Spinal cord (tissue), 10 donors: ENCODE measurements around the gene COL27A1. TPM values are rescaled to one million over a fixed set of nuclear protein-coding genes. Genes with fewer than 3 reads are reported as not detected.

Experiments
- DNase-seq, 6 donors: peaks; one replicate each; pipeline versions ENCODE4 v3.0.0 to v3.0.0-alpha.2; 2013 to 2015; ENCODE audit warnings: low spot score in 6 of 6, low read depth in 4 of 6
- H3K27ac ChIP-seq: one replicate; pipeline ENCODE4 v1.5.1; 2013; ENCODE audit warnings: low read depth, low read length, control low read depth
- H3K27me3 ChIP-seq: one replicate; pipeline ENCODE4 v1.6.1; 2013; ENCODE audit warnings: low read length; ENCODE audit not compliant: control insufficient read depth, insufficient read depth
- H3K36me3 ChIP-seq: one replicate; pipeline ENCODE4 v1.6.1; 2013; ENCODE audit warnings: low read length; ENCODE audit not compliant: control insufficient read depth, insufficient read depth
- H3K4me1 ChIP-seq: one replicate; pipeline ENCODE4 v1.6.1; 2013; ENCODE audit warnings: low read length; ENCODE audit not compliant: control insufficient read depth, insufficient read depth
- H3K4me3 ChIP-seq: one replicate; pipeline ENCODE4 v1.5.1; 2013; ENCODE audit warnings: low read depth, low read length, control low read depth
- H3K9me3 ChIP-seq: one replicate; pipeline ENCODE4 v1.6.1; 2013; ENCODE audit warnings: low read length; ENCODE audit not compliant: control insufficient read depth, insufficient read depth
- WGBS: methylation state at CpG from one replicate; pipeline ENCODE4 v1.1.5; 2013; ENCODE audit warnings: missing lambda C conversion rate; ENCODE audit not compliant: insufficient coverage; 5-methylcytosine and 5-hydroxymethylcytosine counted together
- polyA plus RNA-seq, 2 donors: library from polyadenylated mRNA; unstranded; fragments of 120-200 nt; gene quantifications; one replicate each; pipeline ENCODE4 v1.2.1, GENCODE V29; 2013; ENCODE audit not compliant: insufficient read length in 2 of 2
- total RNA-seq, 2 donors: library from RNA; depleted of rRNA in 1 of 2; stranded (reverse); fragments of 120-200 nt in 1 of 2; fragments of >200 nt in 1 of 2; gene quantifications; one replicate each; pipeline versions ENCODE4 v1.2.3 to v1.2.4, GENCODE V29; 2013 to 2014
- donor health status: healthy.

COL27A1 gene
- total and polyA plus RNA-seq, 4 donors: 8.4 to 21.9 (median 15.4) TPM

DNA sequence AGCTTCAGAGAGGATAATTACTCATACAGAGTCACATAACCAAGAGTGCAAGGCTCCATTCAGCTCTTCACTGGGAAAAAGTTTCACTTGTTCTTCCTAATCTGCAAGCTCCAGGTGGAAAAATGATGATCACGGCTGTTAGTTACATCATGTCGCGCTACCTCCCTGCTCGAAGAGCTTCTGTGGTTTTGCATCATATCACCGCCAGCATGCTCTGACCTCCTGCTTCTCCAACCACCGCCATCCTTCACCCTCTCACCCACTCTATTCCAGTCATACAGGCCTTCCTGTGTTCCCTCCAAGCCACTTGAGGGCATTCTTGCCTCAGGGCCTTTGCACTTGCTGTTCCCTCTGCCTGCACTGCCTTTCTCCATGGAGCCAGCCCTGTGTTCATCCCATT, 47.1 kb downstream of the COL27A1 start:
- no peak for DNase-seq
- Histone ChIP-seq H3K27ac (no peak overlapping the region), H3K4me1 (peaks cover 31% of the 10 kb centered on the region), H3K4me3 (no peak overlapping the region), H3K9me3 (no peaks in the 10 kb centered on the region), H3K27me3 (no peaks in the 10 kb centered on the region), H3K36me3 (no peaks in the 10 kb centered on the region)
- 99% methylated on average over 6 of the region's 6 CpGs for WGBS

DNA sequence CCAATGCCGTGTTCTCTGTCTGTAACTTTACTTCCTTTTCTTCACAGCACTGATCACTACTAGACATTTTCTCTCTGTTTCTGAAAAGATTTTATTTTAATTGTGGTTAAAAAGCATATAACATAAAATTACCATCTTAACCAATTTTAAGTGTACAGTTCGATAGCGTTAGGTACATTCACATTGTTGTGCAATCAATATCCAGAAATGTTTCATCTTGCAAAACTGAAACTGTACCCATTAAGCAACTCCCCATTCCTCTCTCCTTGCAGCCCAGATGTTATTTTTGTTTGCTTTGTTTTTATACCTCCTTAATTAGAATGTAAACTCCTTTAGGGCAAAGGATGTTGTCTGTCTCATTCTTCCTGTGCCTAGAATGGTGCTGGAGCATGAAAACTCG, 47.5 kb downstream of the COL27A1 start:
- Histone ChIP-seq H3K27ac (no peak overlapping the region), H3K27me3 (no peaks in the 10 kb centered on the region), H3K9me3 (no peaks in the 10 kb centered on the region), H3K4me3 (no peak overlapping the region), H3K36me3 (no peaks in the 10 kb centered on the region), H3K4me1 (peaks cover 35% of the 10 kb centered on the region)
- DNase-seq: no peak
- WGBS: no CpG with 5 or more reads among the region's 4 CpGs

DNA sequence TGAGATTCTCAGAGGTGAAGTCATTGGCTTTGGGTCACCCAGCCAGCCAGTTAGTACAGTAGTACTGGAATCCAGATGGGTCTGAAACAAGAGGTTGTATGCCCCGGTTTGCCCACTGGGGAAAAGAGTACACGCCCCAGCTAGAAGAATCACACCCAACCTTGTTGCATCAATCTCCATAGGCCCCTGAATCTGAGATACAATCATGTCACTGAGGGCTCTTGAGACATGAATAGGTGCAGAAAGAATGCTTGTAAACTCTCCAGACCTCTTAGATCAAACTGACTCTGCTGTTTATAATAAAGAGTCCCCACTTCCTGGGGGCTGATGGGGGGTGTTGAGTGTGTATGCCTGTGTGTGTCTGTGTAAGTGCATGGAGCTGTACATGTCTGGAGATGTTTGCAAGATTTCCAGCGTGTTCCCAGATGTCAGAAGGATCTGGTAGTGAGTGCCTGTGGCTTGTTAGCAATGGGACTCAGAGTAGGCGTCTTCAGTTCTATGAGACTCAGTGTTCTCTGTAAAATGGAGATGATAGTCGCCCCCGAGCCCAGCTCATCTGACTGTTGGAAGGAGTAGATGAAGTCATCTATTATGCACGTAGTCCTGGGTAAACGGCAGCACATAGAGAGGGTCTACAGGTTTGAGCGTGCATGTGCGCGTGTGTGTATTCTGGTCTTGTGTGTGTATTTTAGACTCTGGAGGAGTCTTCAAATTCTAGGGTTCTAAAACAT, 48.2 kb downstream of the COL27A1 start:
- Histone ChIP-seq H3K4me3 (no peak overlapping the region), H3K36me3 (no peaks in the 10 kb centered on the region), H3K27ac (no peak overlapping the region), H3K9me3 (no peaks in the 10 kb centered on the region), H3K4me1 (peaks cover 37% of the 10 kb centered on the region), H3K27me3 (no peaks in the 10 kb centered on the region)
- WGBS: 94% methylated on average over 5 of the region's 11 CpGs
- no peak for DNase-seq

DNA sequence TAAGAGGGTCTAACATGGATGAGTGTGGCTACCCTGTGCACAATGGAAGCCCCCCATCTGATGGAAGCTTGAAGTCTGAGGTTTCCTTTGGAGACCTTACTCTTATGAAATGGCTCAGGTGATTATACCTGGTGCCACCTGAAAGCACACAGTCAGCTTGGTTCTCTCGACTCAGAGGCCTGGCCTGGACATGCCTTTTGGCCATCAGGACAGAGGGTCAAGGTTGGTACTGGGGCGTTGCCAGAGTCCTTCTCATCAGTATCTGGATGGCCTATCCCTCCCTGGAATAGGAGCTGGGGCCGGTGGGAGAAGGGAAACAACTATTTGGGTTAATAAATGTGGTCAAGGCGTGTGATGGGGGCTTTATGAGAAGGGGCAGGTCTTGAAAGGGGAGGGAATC, 48.9 kb downstream of the COL27A1 start:
- Histone ChIP-seq H3K4me3 (no peak overlapping the region), H3K27ac (no peak overlapping the region), H3K4me1 (peaks cover 42% of the 10 kb centered on the region), H3K27me3 (no peaks in the 10 kb centered on the region), H3K9me3 (no peaks in the 10 kb centered on the region), H3K36me3 (peaks cover 3% of the 10 kb centered on the region)
- WGBS: 91% methylated on average over 4 of the region's 4 CpGs
- DNase-seq: no peak

DNA sequence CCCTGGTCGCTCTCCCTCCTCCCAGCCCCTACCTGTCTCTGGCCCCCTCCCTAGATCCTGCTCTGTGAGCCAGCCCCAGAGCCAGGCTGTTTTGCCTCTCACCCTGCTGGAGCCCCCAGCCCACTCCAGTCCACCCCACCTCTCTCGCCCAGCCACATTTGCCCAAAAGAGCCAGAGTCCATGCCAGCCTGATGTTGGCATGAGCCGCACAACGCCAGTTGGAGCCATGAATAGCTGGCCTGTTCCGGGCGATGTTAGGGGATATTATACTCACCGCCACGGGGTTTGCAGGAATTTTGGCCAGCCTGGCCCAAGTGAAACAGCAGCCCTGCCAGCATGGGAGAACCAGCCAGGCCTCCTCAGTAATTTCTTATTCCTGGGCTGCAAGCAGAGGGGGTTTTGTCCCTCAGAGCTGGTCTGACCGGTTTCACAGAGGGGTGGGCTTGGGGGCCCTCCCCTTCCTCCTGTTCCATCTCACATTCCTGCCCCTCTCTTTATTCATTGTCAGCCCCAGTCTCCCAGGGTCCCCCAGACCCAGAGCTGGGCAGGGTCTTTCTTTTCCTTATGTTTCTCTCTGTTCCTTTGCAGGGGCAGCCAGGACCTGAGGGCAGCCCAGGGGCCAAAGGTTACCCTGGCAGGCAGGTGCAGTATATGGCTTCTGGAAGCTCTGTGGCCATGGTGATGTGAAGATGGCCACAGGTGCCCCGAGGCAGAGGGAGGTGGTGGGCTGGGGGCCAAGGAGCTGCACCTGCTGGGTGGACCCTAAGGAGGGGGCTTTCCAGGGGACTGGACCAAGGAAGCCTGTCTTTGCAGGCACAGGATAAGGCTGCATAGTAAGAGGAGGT, 50.1 kb downstream of the COL27A1 start:
- Histone ChIP-seq H3K4me3 (no peak overlapping the region), H3K27ac (peak overlapping the region; percentile 64), H3K4me1 (peaks cover 42% of the 10 kb centered on the region), H3K27me3 (no peaks in the 10 kb centered on the region), H3K9me3 (no peaks in the 10 kb centered on the region), H3K36me3 (peaks cover 10% of the 10 kb centered on the region)
- DNase-seq: peak in 5 of 6 donors; percentile 54 to 92 (median 74)
- 46% methylated on average over 10 of the region's 10 CpGs for WGBS

DNA sequence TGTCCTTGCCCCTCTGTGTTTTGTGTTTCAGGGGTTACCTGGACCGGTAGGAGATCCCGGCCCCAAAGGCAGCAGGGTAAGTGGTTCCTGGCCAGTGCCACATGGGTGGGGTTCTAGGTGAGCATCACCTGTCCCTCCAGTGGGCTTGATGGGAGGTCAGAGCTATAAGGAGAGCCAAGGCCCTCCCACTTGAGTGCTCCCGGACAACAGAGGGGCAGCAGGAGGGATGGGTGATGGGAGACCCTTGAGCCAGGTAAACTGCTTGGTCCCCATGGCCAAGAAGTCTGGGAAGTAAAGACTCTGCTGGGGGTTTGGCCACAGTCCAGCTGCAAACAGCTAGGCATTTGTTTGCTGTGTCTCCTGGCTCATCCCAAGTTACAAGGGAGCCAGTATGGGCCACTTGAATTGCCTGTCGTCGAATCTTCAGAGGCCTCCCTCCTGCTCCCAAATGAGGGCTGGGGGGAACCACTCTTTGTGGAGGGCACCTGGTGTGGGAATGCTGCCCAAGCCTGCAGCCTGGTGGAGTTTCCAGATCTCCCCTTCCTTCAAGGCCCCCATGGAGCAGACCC, 51.0 kb downstream of the COL27A1 start:
- H3K27me3 ChIP-seq: no peaks in the 10 kb centered on the region
- 77% methylated on average over 3 of the region's 5 CpGs for WGBS
- H3K27ac ChIP-seq: peak overlapping the region; percentile 64
- H3K4me1 ChIP-seq: peaks cover 42% of the 10 kb centered on the region
- no peak overlapping the region for H3K4me3 ChIP-seq
- H3K9me3 ChIP-seq: no peaks in the 10 kb centered on the region
- H3K36me3 ChIP-seq: peaks cover 19% of the 10 kb centered on the region
- peak in 2 of 6 donors; percentile 41 to 51 for DNase-seq

DNA sequence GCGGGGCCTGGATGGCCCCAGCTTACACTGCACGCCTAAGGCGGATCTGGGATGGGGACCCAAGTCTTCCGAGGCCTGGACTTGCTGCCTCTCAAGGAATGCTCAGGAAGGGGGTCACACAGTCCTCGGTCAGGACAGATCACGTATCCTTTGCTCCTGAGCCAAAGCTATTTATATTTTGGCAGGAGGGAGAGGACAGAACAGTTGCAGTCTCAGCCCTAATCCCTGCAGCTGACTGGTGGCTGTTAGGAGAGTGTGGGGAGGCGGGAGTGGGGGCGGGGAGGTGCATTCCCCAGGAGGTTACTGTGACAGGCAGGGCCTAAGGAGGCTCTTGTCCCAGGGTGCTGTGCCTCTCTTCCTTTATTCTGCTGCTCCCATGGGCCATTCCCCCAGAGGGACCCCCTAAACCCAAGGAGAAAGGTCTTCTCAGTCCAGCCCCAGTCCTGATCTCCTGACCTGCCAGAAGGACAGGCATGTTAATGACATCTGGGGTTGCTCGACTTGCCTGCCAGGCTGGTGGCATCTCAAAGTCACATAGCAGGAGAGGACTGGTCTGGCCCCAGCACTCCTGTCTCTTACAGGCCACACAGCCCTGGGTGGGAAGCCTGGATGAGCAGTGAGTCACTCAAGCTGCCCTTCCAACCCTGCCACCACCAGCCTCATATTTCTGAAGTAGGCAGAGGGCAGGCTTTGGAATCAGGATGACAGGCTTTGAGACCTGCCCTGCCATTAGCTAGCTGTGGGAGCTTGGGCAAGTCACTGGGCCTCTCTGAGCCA, 51.9 kb downstream of the COL27A1 start:
- H3K9me3 ChIP-seq: no peaks in the 10 kb centered on the region
- H3K4me3 ChIP-seq: no peak overlapping the region
- 60% methylated on average over 7 of the region's 9 CpGs for WGBS
- peaks cover 42% of the 10 kb centered on the region for H3K4me1 ChIP-seq
- peaks cover 20% of the 10 kb centered on the region for H3K36me3 ChIP-seq
- H3K27me3 ChIP-seq: no peaks in the 10 kb centered on the region
- H3K27ac ChIP-seq: peak overlapping the region; percentile 44
- peak in 1 of 6 donors; percentile 55 for DNase-seq

DNA sequence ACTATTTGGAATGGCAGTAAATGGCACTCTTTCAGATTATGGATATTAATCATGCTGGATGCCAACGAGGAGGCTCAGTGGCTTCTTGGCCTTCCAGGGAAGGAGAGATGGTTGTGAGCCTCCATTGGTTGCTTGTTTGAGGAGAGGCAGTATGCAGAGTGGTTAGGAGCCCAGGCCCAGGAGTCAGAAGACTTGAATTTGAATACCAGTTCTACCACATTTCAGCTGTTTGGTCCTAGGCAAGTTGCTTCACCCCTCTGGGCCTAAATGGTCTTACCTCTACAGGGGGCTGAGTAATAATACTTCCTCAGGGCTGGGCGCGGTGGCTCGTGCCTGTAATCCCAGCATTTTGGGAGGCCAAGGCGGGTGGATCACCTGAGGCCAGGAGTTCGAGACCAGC, 52.5 kb downstream of the COL27A1 start:
- DNase-seq: no peak
- Histone ChIP-seq H3K27ac (no peak overlapping the region), H3K9me3 (no peaks in the 10 kb centered on the region), H3K4me1 (peaks cover 42% of the 10 kb centered on the region), H3K27me3 (no peaks in the 10 kb centered on the region), H3K4me3 (no peak overlapping the region), H3K36me3 (peaks cover 20% of the 10 kb centered on the region)
- WGBS: 95% methylated on average over 6 of the region's 6 CpGs

DNA sequence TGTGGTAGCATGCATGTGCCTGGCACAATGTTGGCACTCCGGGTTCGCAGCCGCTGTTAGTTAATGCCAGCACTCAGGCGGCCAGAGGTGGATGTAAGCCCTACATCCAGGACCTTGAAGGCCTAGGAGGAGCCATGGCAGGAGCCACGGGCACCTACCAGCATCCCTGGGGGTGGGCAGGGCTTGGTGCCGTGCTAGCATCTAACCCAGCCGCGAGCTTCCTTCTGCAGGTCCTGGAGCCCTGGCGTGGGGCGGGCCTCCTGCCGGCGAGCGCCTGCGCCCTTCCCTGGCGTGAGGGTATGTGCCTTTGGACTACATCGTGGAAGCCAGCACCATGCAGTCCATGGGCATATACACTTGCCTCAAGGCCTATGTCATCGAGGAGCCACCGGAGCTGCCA, 53.8 kb downstream of the COL27A1 start:
- Histone ChIP-seq H3K4me1 (peaks cover 42% of the 10 kb centered on the region), H3K27ac (no peak overlapping the region), H3K9me3 (no peaks in the 10 kb centered on the region), H3K4me3 (no peak overlapping the region), H3K27me3 (no peaks in the 10 kb centered on the region), H3K36me3 (peaks cover 20% of the 10 kb centered on the region)
- 94% methylated on average over 16 of the region's 18 CpGs for WGBS
- no peak for DNase-seq
